ENCODE results near the gene CDC14B. TPM values are rescaled to one million over a fixed set of nuclear protein-coding genes. Genes with fewer than 3 reads are reported as not detected.

The CDC14B gene
- total and polyA plus RNA-seq, 2 of the 4 experiments (the other 2 are of a cell fraction) = 9.7 to 26.3 TPM

GRCh38 chr9:96513622-96514021 lies 106.0 kb downstream of the CDC14B start:
- ATAC-seq (ENCODE audit: low read depth) = peak; percentile 73
- intact Hi-C loops (cut with micrococcal nuclease) = no loop called here
- no peak overlapping the region for H3K4me2 ChIP-seq (ENCODE audit: low read depth, low read length)

More at GRCh38 chr9:96513622-96514021, 106.0 kb downstream of the CDC14B start:
- no peaks in the 10 kb centered on the region; the same call in 1 of the 2 replicates for H4K20me1 ChIP-seq (ENCODE audit: insufficient read depth, low read length)
- H3K56ac ChIP-seq (ENCODE audit: extremely low read depth, insufficient read depth, low read length) = no peak overlapping the region
- in situ Hi-C loops (cut with MboI; ENCODE audit: low sequenced_read_pairs) = no loop called here
- H2BK20ac ChIP-seq (ENCODE audit: low read depth, low read length) = 0 out of 2 replicates have a peak overlapping the region, but pooled peaks have one; percentile 28
- H4K8ac ChIP-seq (ENCODE audit: low read depth in 2 of 2, low read length in 2 of 2) = no peak overlapping the region
- peaks cover 0 to 14% of the 10 kb centered on the region in 2 experiments; a peak in 2 of 4 replicates for H3K79me1 ChIP-seq (ENCODE audit: low read depth in 1 of 2, low read length in 2 of 2)
- H3K27ac ChIP-seq (ENCODE audit: insufficient read depth, low read length) = peak overlapping the region; percentile 0; the same call in 1 of the 2 replicates
- no TSS peak for BruUV-seq (replicated peaks)
- TF ChIP-seq MAZ (IDR thresholded peaks at IDR 0.05; ENCODE audit: borderline replicate concordance, low read depth, low read length) (no peak), SMC3 (IDR thresholded peaks at IDR 0.05; ENCODE audit: low read depth, low read length) (peak; percentile 2; the same call in 1 of the 2 replicates), CHD1 (IDR thresholded peaks at IDR 0.05; ENCODE audit: low read depth, low read length) (no peak), CTCF (conservative IDR thresholded peaks at IDR 0.05; ENCODE audit: low read depth, low read length) (no peak), BHLHE40 (IDR thresholded peaks at IDR 0.05; ENCODE audit: low read depth, low read length) (peak; percentile 91), FOS (IDR thresholded peaks at IDR 0.05; ENCODE audit: low read depth, low read length) (peak; percentile 64; the same call in 1 of the 2 replicates), CEBPB (IDR thresholded peaks at IDR 0.05; ENCODE audit: low read depth, low read length) (peak; percentile 38; the same call in 1 of the 2 replicates)
- H3K18ac ChIP-seq (ENCODE audit: low read depth, low read length) = no peak overlapping the region
- WGBS, 2 experiments (ENCODE audit: extremely low coverage in 2 of 2, insufficient read length in 1 of 2) = no CpG with 5 or more reads among the region's 5 CpGs
- H2BK120ac ChIP-seq (ENCODE audit: low read depth, low read length) = no peak overlapping the region
- peaks cover 16% of the 10 kb centered on the region for H3K9me1 ChIP-seq (ENCODE audit: insufficient read depth, low read length)
- no peak overlapping the region for H3K14ac ChIP-seq (replicated peaks; ENCODE audit: low read depth, low read length)
- H3K36me3 ChIP-seq (ENCODE audit: control insufficient read depth, insufficient read depth, low read length) = peaks cover 4% of the 10 kb centered on the region
- no peak overlapping the region for H3K4me3 ChIP-seq (ENCODE audit: insufficient read depth, low read depth, low read length)
- H4K5ac ChIP-seq (ENCODE audit: low read depth, low read length) = no peak overlapping the region
- no peaks in the 10 kb centered on the region for H3K27me3 ChIP-seq (ENCODE audit: control insufficient read depth, insufficient read depth, low read length)
- H3K9ac ChIP-seq (ENCODE audit: low read depth, low read length) = no peak overlapping the region
- no peak overlapping the region for H4K91ac ChIP-seq (ENCODE audit: insufficient read depth, low read depth, low read length)
- no peak overlapping the region for H2BK15ac ChIP-seq (ENCODE audit: low read depth, low read length)
- H3K9me3 ChIP-seq (ENCODE audit: control insufficient read depth, insufficient read depth, low read length) = no peaks in the 10 kb centered on the region
- peak; percentile 87 for DNase-seq
- dilution Hi-C loops (cut with HindIII; ENCODE audit: low sequenced_read_pairs, unreplicated experiment) = no loop called here
- peak overlapping the region; percentile 19 for H2BK5ac ChIP-seq (ENCODE audit: low read depth, low read length, poor library complexity, severe bottlenecking)
- H3K23ac ChIP-seq (ENCODE audit: low read depth, low read length) = no peak overlapping the region
- CTCF ChIA-PET = no interaction called here
- H2AK9ac ChIP-seq (replicated peaks; ENCODE audit: low read depth, low read length, poor library complexity) = no peak overlapping the region
- no peak overlapping the region for H2AFZ ChIP-seq (replicated peaks; ENCODE audit: low read length, poor library complexity)
- POLR2A ChIA-PET (ENCODE audit: unreplicated experiment) = no interaction called here
- 0 out of 2 replicates have a peak overlapping the region, but pooled peaks have one; percentile 10 for H3K4ac ChIP-seq (ENCODE audit: low read depth, low read length)
- peaks cover 15% of the 10 kb centered on the region for H3K4me1 ChIP-seq (ENCODE audit: control insufficient read depth, insufficient read depth, low read length)
- no peak overlapping the region; the same call in 1 of the 2 replicates for H2AK5ac ChIP-seq (ENCODE audit: low read depth, low read length)

Measured in IMR-90 (cell line).